ENCODE measurements around the gene PCK2. TPM values are rescaled to one million over a fixed set of nuclear protein-coding genes. Genes with fewer than 3 reads are reported as not detected.

The PCK2 gene
- total and polyA plus RNA-seq, 2 of the 13 experiments (the other 11 are each of a cell fraction or from before 2014, with no cell fraction given) = 129 to 272 TPM

- TF ChIP-seq, protein P1, sequence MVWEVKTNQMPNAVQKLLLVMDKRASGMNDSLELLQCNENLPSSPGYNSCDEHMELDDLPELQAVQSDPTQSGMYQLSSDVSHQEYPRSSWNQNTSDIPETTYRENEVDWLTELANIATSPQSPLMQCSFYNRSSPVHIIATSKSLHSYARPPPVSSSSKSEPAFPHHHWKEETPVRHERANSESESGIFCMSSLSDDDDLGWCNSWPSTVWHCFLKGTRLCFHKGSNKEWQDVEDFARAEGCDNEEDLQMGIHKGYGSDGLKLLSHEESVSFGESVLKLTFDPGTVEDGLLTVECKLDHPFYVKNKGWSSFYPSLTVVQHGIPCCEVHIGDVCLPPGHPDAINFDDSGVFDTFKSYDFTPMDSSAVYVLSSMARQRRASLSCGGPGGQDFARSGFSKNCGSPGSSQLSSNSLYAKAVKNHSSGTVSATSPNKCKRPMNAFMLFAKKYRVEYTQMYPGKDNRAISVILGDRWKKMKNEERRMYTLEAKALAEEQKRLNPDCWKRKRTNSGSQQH (CRISPR knock-in tag; IDR thresholded peaks at IDR 0.05; ENCODE audit: low read depth) = peak; percentile 21; the same call in 1 of the 2 replicates
- no peak for TF ChIP-seq ZEB1 (IDR thresholded peaks at IDR 0.05; ENCODE audit: insufficient replicate concordance, low read depth)
- TF ChIP-seq ZNF577 (CRISPR knock-in tag; IDR thresholded peaks at IDR 0.05; ENCODE audit: borderline replicate concordance, low read depth) = no peak
- TF ChIP-seq ZNF232 (CRISPR knock-in tag; IDR thresholded peaks at IDR 0.05; ENCODE audit: borderline replicate concordance) = 0 out of 2 replicates have a peak, but pooled peaks have one; percentile 70
- TF ChIP-seq KDM5A (IDR thresholded peaks at IDR 0.05; ENCODE audit: borderline replicate concordance, low read length) = peak; percentile 91; the same call in 1 of the 2 replicates
- TF ChIP-seq ERF (CRISPR knock-in tag; IDR thresholded peaks at IDR 0.05) = no peak
- no peak; the same call in 1 of the 2 replicates for TF ChIP-seq ZSCAN25 (CRISPR knock-in tag; IDR thresholded peaks at IDR 0.05)
- peak; percentile 20; the same call in 1 of the 2 replicates for TF ChIP-seq SMAD9 (CRISPR knock-in tag; IDR thresholded peaks at IDR 0.05)
- no peak for TF ChIP-seq ZSCAN22 (CRISPR knock-in tag; IDR thresholded peaks at IDR 0.05)
- no peak; the same call in 1 of the 2 replicates for TF ChIP-seq ZSCAN20 (CRISPR knock-in tag; IDR thresholded peaks at IDR 0.05; ENCODE audit: borderline replicate concordance)
- no peak for TF ChIP-seq ZNF180 (CRISPR knock-in tag; IDR thresholded peaks at IDR 0.05; ENCODE audit: borderline replicate concordance, low read depth)
- TF ChIP-seq PAWR (CRISPR knock-in tag; IDR thresholded peaks at IDR 0.05; ENCODE audit: borderline replicate concordance) = no peak
- 0 out of 2 replicates have a peak, but pooled peaks have one; percentile 27 for TF ChIP-seq PAF1 (CRISPR knock-in tag; IDR thresholded peaks at IDR 0.05)
- TF ChIP-seq ZFP90 (CRISPR knock-in tag; IDR thresholded peaks at IDR 0.05; ENCODE audit: borderline replicate concordance) = 0 out of 2 replicates have a peak, but pooled peaks have one; percentile 82
- TF ChIP-seq RNF2 (conservative IDR thresholded peaks at IDR 0.05; ENCODE audit: low read depth) = no peak
- TF ChIP-seq ISL2 (CRISPR knock-in tag; IDR thresholded peaks at IDR 0.05) = no peak; the same call in 1 of the 2 replicates
- TF ChIP-seq ZNF263 (CRISPR knock-in tag; IDR thresholded peaks at IDR 0.05) = no peak
- TF ChIP-seq CEBPG (CRISPR knock-in tag; IDR thresholded peaks at IDR 0.05) = no peak
- TF ChIP-seq, protein P2, sequence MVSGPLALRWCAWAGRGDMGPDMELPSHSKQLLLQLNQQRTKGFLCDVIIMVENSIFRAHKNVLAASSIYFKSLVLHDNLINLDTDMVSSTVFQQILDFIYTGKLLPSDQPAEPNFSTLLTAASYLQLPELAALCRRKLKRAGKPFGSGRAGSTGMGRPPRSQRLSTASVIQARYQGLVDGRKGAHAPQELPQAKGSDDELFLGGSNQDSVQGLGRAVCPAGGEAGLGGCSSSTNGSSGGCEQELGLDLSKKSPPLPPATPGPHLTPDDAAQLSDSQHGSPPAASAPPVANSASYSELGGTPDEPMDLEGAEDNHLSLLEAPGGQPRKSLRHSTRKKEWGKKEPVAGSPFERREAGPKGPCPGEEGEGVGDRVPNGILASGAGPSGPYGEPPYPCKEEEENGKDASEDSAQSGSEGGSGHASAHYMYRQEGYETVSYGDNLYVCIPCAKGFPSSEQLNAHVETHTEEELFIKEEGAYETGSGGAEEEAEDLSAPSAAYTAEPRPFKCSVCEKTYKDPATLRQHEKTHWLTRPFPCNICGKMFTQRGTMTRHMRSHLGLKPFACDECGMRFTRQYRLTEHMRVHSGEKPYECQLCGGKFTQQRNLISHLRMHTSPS (CRISPR knock-in tag; IDR thresholded peaks at IDR 0.05; ENCODE audit: low read depth) = peak; percentile 57; the same call in 1 of the 2 replicates
- 0 out of 2 replicates have a peak, but pooled peaks have one; percentile 11 for TF ChIP-seq ZNF629 (CRISPR knock-in tag; conservative IDR thresholded peaks at IDR 0.05)
- TF ChIP-seq ZNF83 (CRISPR knock-in tag; IDR thresholded peaks at IDR 0.05; ENCODE audit: borderline replicate concordance) = 0 out of 2 replicates have a peak, but pooled peaks have one; percentile 91
- TF ChIP-seq, protein P3, sequence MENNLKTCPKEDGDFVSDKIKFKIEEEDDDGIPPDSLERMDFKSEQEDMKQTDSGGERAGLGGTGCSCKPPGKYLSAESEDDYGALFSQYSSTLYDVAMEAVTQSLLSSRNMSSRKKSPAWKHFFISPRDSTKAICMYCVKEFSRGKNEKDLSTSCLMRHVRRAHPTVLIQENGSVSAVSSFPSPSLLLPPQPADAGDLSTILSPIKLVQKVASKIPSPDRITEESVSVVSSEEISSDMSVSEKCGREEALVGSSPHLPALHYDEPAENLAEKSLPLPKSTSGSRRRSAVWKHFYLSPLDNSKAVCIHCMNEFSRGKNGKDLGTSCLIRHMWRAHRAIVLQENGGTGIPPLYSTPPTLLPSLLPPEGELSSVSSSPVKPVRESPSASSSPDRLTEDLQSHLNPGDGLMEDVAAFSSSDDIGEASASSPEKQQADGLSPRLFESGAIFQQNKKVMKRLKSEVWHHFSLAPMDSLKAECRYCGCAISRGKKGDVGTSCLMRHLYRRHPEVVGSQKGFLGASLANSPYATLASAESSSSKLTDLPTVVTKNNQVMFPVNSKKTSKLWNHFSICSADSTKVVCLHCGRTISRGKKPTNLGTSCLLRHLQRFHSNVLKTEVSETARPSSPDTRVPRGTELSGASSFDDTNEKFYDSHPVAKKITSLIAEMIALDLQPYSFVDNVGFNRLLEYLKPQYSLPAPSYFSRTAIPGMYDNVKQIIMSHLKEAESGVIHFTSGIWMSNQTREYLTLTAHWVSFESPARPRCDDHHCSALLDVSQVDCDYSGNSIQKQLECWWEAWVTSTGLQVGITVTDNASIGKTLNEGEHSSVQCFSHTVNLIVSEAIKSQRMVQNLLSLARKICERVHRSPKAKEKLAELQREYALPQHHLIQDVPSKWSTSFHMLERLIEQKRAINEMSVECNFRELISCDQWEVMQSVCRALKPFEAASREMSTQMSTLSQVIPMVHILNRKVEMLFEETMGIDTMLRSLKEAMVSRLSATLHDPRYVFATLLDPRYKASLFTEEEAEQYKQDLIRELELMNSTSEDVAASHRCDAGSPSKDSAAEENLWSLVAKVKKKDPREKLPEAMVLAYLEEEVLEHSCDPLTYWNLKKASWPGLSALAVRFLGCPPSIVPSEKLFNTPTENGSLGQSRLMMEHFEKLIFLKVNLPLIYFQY (CRISPR knock-in tag; IDR thresholded peaks at IDR 0.05; ENCODE audit: borderline replicate concordance) = peak; percentile 9
Observed at GRCh38 chr14:24115422-24116127, 21.5 kb downstream of the PCK2 start (continued).
